Trophoblast cell (in vitro differentiated cells and primary cell): ENCODE measurements around the gene KLHDC8B.

Experiments
- DNase-seq, 2 donors: peaks; one replicate each; pipeline ENCODE4 v3.0.0-alpha.2; 2016
- H2AFZ ChIP-seq: 2 replicates; pipeline ENCODE4 v1.6.1; 2013; ENCODE audit warnings: low read length, moderate library complexity, mild to moderate bottlenecking; ENCODE audit not compliant: insufficient read depth, poor library complexity
- H2AK5ac ChIP-seq: 2 replicates; pipeline ENCODE4 v1.6.1; 2013; ENCODE audit warnings: mild to moderate bottlenecking, low read length
- H2BK120ac ChIP-seq: 2 replicates; pipeline ENCODE4 v1.6.1; 2013; ENCODE audit warnings: low read length, mild to moderate bottlenecking, moderate library complexity; ENCODE audit not compliant: insufficient read depth, poor library complexity
- H2BK12ac ChIP-seq: 2 replicates; pipeline ENCODE4 v1.6.1; 2013; ENCODE audit warnings: mild to moderate bottlenecking, low read length, moderate library complexity
- H2BK5ac ChIP-seq: 2 replicates; pipeline ENCODE4 v1.6.1; 2013; ENCODE audit warnings: low read length, low read depth, moderate library complexity, mild to moderate bottlenecking; ENCODE audit not compliant: poor library complexity
- H3K14ac ChIP-seq: 2 replicates; pipeline ENCODE4 v1.6.1; 2013; ENCODE audit warnings: mild to moderate bottlenecking, low read length
- H3K18ac ChIP-seq: 2 replicates; pipeline ENCODE4 v1.6.1; 2013; ENCODE audit warnings: mild to moderate bottlenecking, low read length
- H3K23ac ChIP-seq: 2 replicates; pipeline ENCODE4 v1.6.1; 2013; ENCODE audit warnings: low read length
- H3K27ac ChIP-seq: 2 replicates; pipeline ENCODE4 v1.5.1; 2013; ENCODE audit warnings: low read depth, mild to moderate bottlenecking, inconsistent platforms, low read length, moderate library complexity
- H3K27me3 ChIP-seq: 2 replicates; pipeline ENCODE4 v1.6.1; 2013; ENCODE audit warnings: inconsistent platforms, mild to moderate bottlenecking, low read length, moderate library complexity; ENCODE audit not compliant: insufficient read depth
- H3K36me3 ChIP-seq, 2 experiments: 1 replicate in 1 of 2; 2 replicates in 1 of 2; pipeline ENCODE4 v1.6.1; 2013; ENCODE audit warnings: low read length in 2 of 2, mild to moderate bottlenecking in 2 of 2, moderate library complexity in 1 of 2; ENCODE audit not compliant: insufficient read depth in 2 of 2, control insufficient read depth in 1 of 2
- H3K4ac ChIP-seq: 2 replicates; pipeline ENCODE4 v1.6.1; 2013; ENCODE audit warnings: low read depth, mild to moderate bottlenecking, low read length, moderate library complexity
- H3K4me1 ChIP-seq, 2 experiments: 1 replicate in 1 of 2; 2 replicates in 1 of 2; pipeline ENCODE4 v1.6.1; 2013; ENCODE audit warnings: low read length in 2 of 2, mild to moderate bottlenecking in 2 of 2, moderate library complexity in 1 of 2; ENCODE audit not compliant: insufficient read depth in 2 of 2, control insufficient read depth in 1 of 2
- H3K4me2 ChIP-seq: 2 replicates; pipeline ENCODE4 v1.6.1; 2013; ENCODE audit warnings: inconsistent platforms, mild to moderate bottlenecking, low read length, moderate library complexity
- H3K4me3 ChIP-seq: 2 replicates; pipeline ENCODE4 v1.5.1; 2013; ENCODE audit warnings: mild to moderate bottlenecking, low read depth, low read length, inconsistent platforms
- H3K79me1 ChIP-seq: one replicate; pipeline ENCODE4 v1.6.1; 2013; ENCODE audit warnings: low read length
- H3K79me2 ChIP-seq: 2 replicates; pipeline ENCODE4 v1.6.1; 2013; ENCODE audit warnings: low read length, mild to moderate bottlenecking; ENCODE audit not compliant: control insufficient read depth, insufficient read depth, poor library complexity
- H3K9ac ChIP-seq: 2 replicates; pipeline ENCODE4 v1.6.1; 2013; ENCODE audit warnings: mild to moderate bottlenecking, low read length
- H3K9me3 ChIP-seq: 2 replicates; pipeline ENCODE4 v1.6.1; 2013; ENCODE audit warnings: low read depth, mild to moderate bottlenecking, control low read depth, inconsistent platforms, low read length; ENCODE audit not compliant: insufficient read depth
- H4K12ac ChIP-seq: 2 replicates; pipeline ENCODE4 v1.6.1; 2013; ENCODE audit warnings: low read depth, mild to moderate bottlenecking, low read length, moderate library complexity
- H4K8ac ChIP-seq: 2 replicates; pipeline ENCODE4 v1.6.1; 2013; ENCODE audit warnings: low read depth, mild to moderate bottlenecking, low read length, moderate library complexity
- H4K91ac ChIP-seq: one replicate; pipeline ENCODE4 v1.6.1; 2013; ENCODE audit warnings: low read depth, mild to moderate bottlenecking, low read length, moderate library complexity
- WGBS: extraction: QIAGEN DNeasy Blood & Tissue Kit; methylation state at CpG from one replicate; pipeline ENCODE4 v1.1.7; 2013; ENCODE audit warnings: missing lambda C conversion rate; ENCODE audit not compliant: insufficient read length, insufficient coverage; ENCODE audit errors: extremely low coverage; 5-methylcytosine and 5-hydroxymethylcytosine counted together

KLHDC8B gene

DNA sequence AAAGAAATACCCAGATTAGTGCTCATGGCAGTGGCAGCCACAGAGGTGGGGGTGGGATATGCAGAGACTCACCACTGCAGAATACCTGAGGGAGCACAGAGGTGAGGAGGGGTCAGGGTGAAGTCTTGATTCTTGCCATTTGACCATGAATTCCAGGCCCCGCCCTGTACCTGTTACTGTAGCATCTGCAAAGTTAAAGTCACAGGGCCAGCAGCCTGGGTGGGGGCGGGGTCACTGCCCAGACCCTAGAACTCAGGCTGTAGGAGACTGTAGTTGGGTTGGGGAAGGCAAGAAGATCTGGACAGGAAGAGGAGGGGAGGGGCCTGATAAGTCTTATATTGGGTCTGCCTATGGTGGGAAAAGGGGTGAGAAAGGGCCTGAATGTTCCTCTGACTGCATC is 19.8 kb upstream of the KLHDC8B start:
- no peak for DNase-seq
- no peak overlapping the region for H3K4ac ChIP-seq
- H3K4me1 ChIP-seq, result no peaks in the 10 kb centered on the region
- no peaks in the 10 kb centered on the region for H3K36me3 ChIP-seq
- H3K27me3 ChIP-seq, result no peaks in the 10 kb centered on the region
- H3K79me2 ChIP-seq, result no peaks in the 10 kb centered on the region
- H3K4me2 ChIP-seq, result no peak overlapping the region
- H2BK120ac ChIP-seq, result no peak overlapping the region
- no peak overlapping the region for H2AFZ ChIP-seq
- no peak overlapping the region for H3K9ac ChIP-seq
- no peak overlapping the region for H3K14ac ChIP-seq
- H4K91ac ChIP-seq, result no peak overlapping the region
- H3K23ac ChIP-seq, result no peak overlapping the region
- H3K9me3 ChIP-seq, result no peaks in the 10 kb centered on the region
- no peak overlapping the region for H2BK12ac ChIP-seq
- no peak overlapping the region for H3K18ac ChIP-seq
- no peak overlapping the region for H4K8ac ChIP-seq
- H2AK5ac ChIP-seq, result no peak overlapping the region
- H3K4me3 ChIP-seq, result no peak overlapping the region
- H3K79me1 ChIP-seq, result no peaks in the 10 kb centered on the region
- H3K27ac ChIP-seq, result no peak overlapping the region
- WGBS, result no CpG with 5 or more reads among the region's 2 CpGs
- H2BK5ac ChIP-seq, result no peak overlapping the region
- H4K12ac ChIP-seq, result no peak overlapping the region

DNA sequence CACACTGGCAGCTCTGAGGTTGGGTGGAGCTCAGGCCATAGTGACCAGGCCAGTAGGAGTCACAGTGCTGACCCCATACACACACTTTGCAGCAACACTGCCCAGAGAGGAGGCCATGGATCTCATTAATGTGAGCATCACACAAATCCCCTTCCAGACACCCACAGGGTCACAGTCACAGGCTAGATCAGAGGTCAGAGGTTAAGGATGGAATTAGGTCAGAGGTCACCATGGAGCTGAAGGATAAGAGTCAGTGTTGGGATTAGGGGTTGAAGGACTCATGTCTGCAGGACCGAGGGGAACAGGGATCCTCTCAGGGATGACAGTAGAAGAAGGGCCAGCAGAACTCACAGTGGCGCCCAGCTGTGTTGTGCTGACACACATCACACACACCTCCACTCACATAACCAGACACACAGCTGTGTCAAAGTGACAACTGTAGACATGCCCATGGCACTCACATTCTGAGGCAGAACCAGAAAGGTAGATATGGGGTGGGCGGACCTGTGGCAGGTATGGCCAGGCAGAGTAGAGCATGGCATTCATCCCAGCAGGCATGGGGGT is 18.0 kb upstream of the KLHDC8B start:
- no peak overlapping the region for H4K91ac ChIP-seq
- WGBS, result no CpG with 5 or more reads among the region's 3 CpGs
- no peaks in the 10 kb centered on the region for H3K79me2 ChIP-seq

GRCh38 chr3:49157289-49157688 is 14.1 kb upstream of the KLHDC8B start:
- Histone ChIP-seq H3K4me2 (no peak overlapping the region), H4K91ac (no peak overlapping the region), H4K12ac (no peak overlapping the region), H3K9me3 (peaks cover 2% of the 10 kb centered on the region), H3K27ac (no peak overlapping the region), H3K4me1 (no peaks in the 10 kb centered on the region), H3K36me3 (peaks cover 2 to 3% of the 10 kb centered on the region in 2 experiments), H3K27me3 (no peaks in the 10 kb centered on the region), H3K4me3 (no peak overlapping the region), H3K23ac (no peak overlapping the region), H3K79me2 (no peaks in the 10 kb centered on the region), H2BK5ac (no peak overlapping the region), H2BK120ac (no peak overlapping the region), H3K9ac (no peak overlapping the region), H2BK12ac (no peak overlapping the region), H2AFZ (no peak overlapping the region), H2AK5ac (no peak overlapping the region), H4K8ac (no peak overlapping the region), H3K18ac (no peak overlapping the region), H3K14ac (no peak overlapping the region), H3K79me1 (no peaks in the 10 kb centered on the region), H3K4ac (no peak overlapping the region)
- DNase-seq, result no peak
- WGBS, result no CpG with 5 or more reads among the region's 1 CpG

More for the DNA sequence above, 18.0 kb upstream of the KLHDC8B start:
- Histone ChIP-seq H2AK5ac (no peak overlapping the region), H3K9me3 (no peaks in the 10 kb centered on the region), H3K4me2 (no peak overlapping the region), H2BK120ac (no peak overlapping the region), H2BK12ac (no peak overlapping the region), H3K27ac (no peak overlapping the region), H3K4me1 (no peaks in the 10 kb centered on the region), H3K36me3 (no peaks in the 10 kb centered on the region), H4K8ac (no peak overlapping the region), H4K12ac (no peak overlapping the region), H2BK5ac (no peak overlapping the region), H2AFZ (no peak overlapping the region), H3K27me3 (no peaks in the 10 kb centered on the region), H3K18ac (no peak overlapping the region), H3K23ac (no peak overlapping the region), H3K14ac (no peak overlapping the region), H3K4ac (no peak overlapping the region), H3K4me3 (no peak overlapping the region), H3K79me1 (no peaks in the 10 kb centered on the region), H3K9ac (no peak overlapping the region)
- no peak for DNase-seq

GRCh38 chr3:49158103-49158709 is 13.2 kb upstream of the KLHDC8B start:
- no peaks in the 10 kb centered on the region for H3K79me2 ChIP-seq
- no peak overlapping the region for H3K4ac ChIP-seq
- no peaks in the 10 kb centered on the region for H3K79me1 ChIP-seq
- no peak overlapping the region for H3K23ac ChIP-seq
- no peak overlapping the region for H4K8ac ChIP-seq
- peak; percentile 52 to 68 for DNase-seq
- no peak overlapping the region for H3K27ac ChIP-seq
- WGBS, result no CpG with 5 or more reads among the region's 5 CpGs
- H2AFZ ChIP-seq, result no peak overlapping the region
- H3K4me1 ChIP-seq, result no peaks in the 10 kb centered on the region
- H2BK120ac ChIP-seq, result no peak overlapping the region
- no peak overlapping the region for H3K18ac ChIP-seq
- H2BK5ac ChIP-seq, result no peak overlapping the region
- no peak overlapping the region for H4K12ac ChIP-seq
- no peak overlapping the region for H2BK12ac ChIP-seq
- H3K36me3 ChIP-seq, result peaks cover 10% of the 10 kb centered on the region in 2 experiments
- no peak overlapping the region for H4K91ac ChIP-seq
- peaks cover 2% of the 10 kb centered on the region for H3K9me3 ChIP-seq
- H3K4me3 ChIP-seq, result no peak overlapping the region
- no peak overlapping the region for H3K4me2 ChIP-seq
- H2AK5ac ChIP-seq, result no peak overlapping the region
- no peak overlapping the region for H3K14ac ChIP-seq
- H3K27me3 ChIP-seq, result no peaks in the 10 kb centered on the region
- no peak overlapping the region for H3K9ac ChIP-seq
